B cell (primary cell): ENCODE measurements around the gene TARP.

Experiments used
- ATAC-seq: fragments of 200-7000 bp; cut with Tn5 transposase; one replicate; pipeline ENCODE4 v1.10.0; 2021; ENCODE audit warnings: low read depth, mild to moderate bottlenecking, moderate number of reproducible peaks, moderate library complexity
- CTCF ChIA-PET: fragments of 350-600 bp; sonication (Branson Sonifier 250); formaldehyde crosslinking; loops from one replicate; lab custom pipeline; 2021; ENCODE audit warnings: antibody characterized with exemption, inconsistent platforms; lab: Charles Lee
- POLR2A ChIA-PET: fragments of 350-600 bp; sonication (Branson Sonifier 250); formaldehyde crosslinking; loops from one replicate; lab custom pipeline; 2021; ENCODE audit warnings: antibody characterized with exemption; lab: Charles Lee
- DNase-seq: peaks from one replicate; pipeline ENCODE4 v3.0.0; 2013
- H2AFZ ChIP-seq: 2 replicates; pipeline ENCODE4 v1.6.1; 2012; ENCODE audit warnings: mild to moderate bottlenecking, low read depth, low read length; ENCODE audit not compliant: insufficient read depth, poor library complexity, severe bottlenecking
- H3K27ac ChIP-seq, 2 donors: 1 replicate in 1 of 2; 2 replicates in 1 of 2; pipeline ENCODE4 v1.5.1; 2012 to 2013; ENCODE audit warnings: low read length in 2 of 2, mild to moderate bottlenecking in 2 of 2, moderate library complexity in 1 of 2
- H3K27me3 ChIP-seq, 4 experiments: fragments of 200-600 bp in 1 of 4; sonication (generic) in 1 of 4; replicated peaks in 1 of 4; 1 replicate in 2 of 4; 2 replicates in 2 of 4; pipeline versions ENCODE4 v1.6.1 to v1.7.0; 2013 to 2016; ENCODE audit warnings: low read length in 3 of 4, mild to moderate bottlenecking in 2 of 4, mixed read lengths in 1 of 4, moderate library complexity in 1 of 4; ENCODE audit not compliant: insufficient read depth in 4 of 4, control insufficient read depth in 3 of 4; ENCODE audit errors: control extremely low read depth in 1 of 4
- H3K36me3 ChIP-seq, 2 experiments: replicated peaks in 1 of 2; 1 replicate in 1 of 2; 2 replicates in 1 of 2; pipeline versions ENCODE4 v1.6.1 to v1.7.1; 2013; ENCODE audit warnings: low read length in 1 of 2; ENCODE audit not compliant: insufficient read depth in 2 of 2, control insufficient read depth in 1 of 2; ENCODE audit errors: control extremely low read depth in 1 of 2, extremely low read depth in 1 of 2
- H3K4me1 ChIP-seq, 2 donors: fragments of 200-600 bp in 1 of 2; sonication (generic) in 1 of 2; 1 replicate in 1 of 2; 2 replicates in 1 of 2; pipeline versions ENCODE4 v1.5.1 to v1.6.1; 2013 to 2017; ENCODE audit warnings: low read length in 2 of 2; ENCODE audit not compliant: control insufficient read depth in 2 of 2, insufficient read depth in 2 of 2
- H3K4me2 ChIP-seq: replicated peaks from 2 replicates; pipeline ENCODE3; 2012; ENCODE audit warnings: mild to moderate bottlenecking, low read depth, low read length; ENCODE audit not compliant: poor library complexity, severe bottlenecking
- H3K4me3 ChIP-seq, 5 experiments: fragments of 200-600 bp in 1 of 5; sonication (generic) in 1 of 5; 1 replicate in 3 of 5; 2 replicates in 2 of 5; pipeline versions ENCODE4 v1.5.1 to v1.7.0; 2011 to 2016; ENCODE audit warnings: low read length in 4 of 5, mild to moderate bottlenecking in 4 of 5, low read depth in 2 of 5, control low read depth in 1 of 5, moderate library complexity in 1 of 5; ENCODE audit not compliant: insufficient read depth in 1 of 5; ENCODE audit errors: control extremely low read depth in 1 of 5, extremely low read depth in 1 of 5
- H3K79me2 ChIP-seq: fragments of 200-600 bp; sonication (generic); one replicate; pipeline ENCODE4 v1.6.0; 2016; ENCODE audit warnings: low read length; ENCODE audit not compliant: control insufficient read depth, insufficient read depth
- H3K9ac ChIP-seq: fragments of 200-600 bp; sonication (generic); 2 replicates; pipeline ENCODE4 v1.6.1; 2017; ENCODE audit warnings: mild to moderate bottlenecking, low read length, moderate library complexity
- H3K9me3 ChIP-seq, 3 donors: one replicate each; pipeline versions ENCODE4 v1.6.1 to v1.7.1; 2013; ENCODE audit warnings: low read length in 2 of 3; ENCODE audit not compliant: control insufficient read depth in 2 of 3, insufficient read depth in 1 of 3; ENCODE audit errors: control extremely low read depth in 1 of 3
- H4K20me1 ChIP-seq: 2 replicates; pipeline ENCODE4 v1.6.0; 2012; ENCODE audit warnings: mild to moderate bottlenecking, low read length; ENCODE audit not compliant: insufficient read depth, control insufficient read depth, poor library complexity, severe bottlenecking
- H3K27ac Mint-ChIP-seq: one replicate; pipeline ENCODE4 v1.8.0; 2021; ENCODE audit warnings: mixed read lengths
- H3K27me3 Mint-ChIP-seq: one replicate; pipeline ENCODE4 v1.8.0; 2021; ENCODE audit warnings: mixed read lengths
- H3K4me1 Mint-ChIP-seq: one replicate; pipeline ENCODE4 v1.8.0; 2021; ENCODE audit warnings: mixed read lengths
- H3K4me3 Mint-ChIP-seq: one replicate; pipeline ENCODE4 v1.8.0; 2021; ENCODE audit warnings: mixed read lengths
- H3K9me3 Mint-ChIP-seq: one replicate; pipeline ENCODE4 v1.8.0; 2022; ENCODE audit warnings: mixed read lengths; ENCODE audit not compliant: insufficient read depth
- EZH2 ChIP-seq: IDR thresholded peaks from 2 replicates; pipeline ENCODE4 v1.6.1; 2012; ENCODE audit warnings: borderline replicate concordance, low read depth, mild to moderate bottlenecking, moderate library complexity, low read length; ENCODE audit not compliant: insufficient read depth, poor library complexity, severe bottlenecking
- WGBS: methylation state at CpG from one replicate; pipeline ENCODE4 v1.1.5; 2013; ENCODE audit warnings: missing lambda C conversion rate; ENCODE audit not compliant: insufficient coverage; 5-methylcytosine and 5-hydroxymethylcytosine counted together
- intact Hi-C: fragments of 100-400 bp; cut with micrococcal nuclease; formaldehyde crosslinking; loops from one replicate; pipeline ENCODE4 v1.10.0; 2022
- TF ChIP-seq, protein P1 (sequence below): fragments of 200-600 bp; IDR thresholded peaks from one replicate; pipeline ENCODE4 v1.8.0; 2022; ENCODE audit warnings: antibody characterized with exemption, mild to moderate bottlenecking

Gene TARP

DNA sequence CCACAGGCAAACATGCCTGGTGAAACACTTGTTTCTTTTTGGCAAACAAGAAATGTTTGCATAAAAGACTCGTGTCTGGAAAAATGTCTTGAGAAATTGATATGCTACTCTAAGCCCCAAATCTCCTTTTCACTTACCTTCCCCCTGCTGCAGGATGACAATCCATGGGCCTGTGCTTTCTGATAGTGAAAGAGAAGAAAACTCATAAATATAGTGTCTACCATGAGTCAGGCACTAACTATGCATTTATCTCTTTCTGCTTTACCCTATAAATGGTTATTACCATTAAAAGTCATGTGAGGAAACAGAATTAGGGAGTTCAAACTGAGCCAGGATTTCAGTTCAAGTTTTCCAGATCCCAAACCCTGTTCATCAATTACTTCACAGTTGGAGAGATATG lies 6.6 kb upstream of the TARP start:
- no peaks in the 10 kb centered on the region for H3K4me1 Mint-ChIP-seq
- H3K27me3 ChIP-seq, result peaks cover 0 to 3% (median 0%) of the 10 kb centered on the region in 4 experiments
- H3K79me2 ChIP-seq, result no peaks in the 10 kb centered on the region
- H3K27me3 Mint-ChIP-seq, result peaks cover 21% of the 10 kb centered on the region
- H3K36me3 ChIP-seq, result no peaks in the 10 kb centered on the region
- ATAC-seq (no peak), DNase-seq (no peak)
- H3K9me3 ChIP-seq, result no peaks in the 10 kb centered on the region
- H3K9ac ChIP-seq, result no peak overlapping the region
- intact Hi-C loops, result no loop called here
- no peak overlapping the region for H2AFZ ChIP-seq
- H3K4me1 ChIP-seq, result no peaks in the 10 kb centered on the region
- TF ChIP-seq EZH2, result no peak
- TF ChIP-seq, protein P1, sequence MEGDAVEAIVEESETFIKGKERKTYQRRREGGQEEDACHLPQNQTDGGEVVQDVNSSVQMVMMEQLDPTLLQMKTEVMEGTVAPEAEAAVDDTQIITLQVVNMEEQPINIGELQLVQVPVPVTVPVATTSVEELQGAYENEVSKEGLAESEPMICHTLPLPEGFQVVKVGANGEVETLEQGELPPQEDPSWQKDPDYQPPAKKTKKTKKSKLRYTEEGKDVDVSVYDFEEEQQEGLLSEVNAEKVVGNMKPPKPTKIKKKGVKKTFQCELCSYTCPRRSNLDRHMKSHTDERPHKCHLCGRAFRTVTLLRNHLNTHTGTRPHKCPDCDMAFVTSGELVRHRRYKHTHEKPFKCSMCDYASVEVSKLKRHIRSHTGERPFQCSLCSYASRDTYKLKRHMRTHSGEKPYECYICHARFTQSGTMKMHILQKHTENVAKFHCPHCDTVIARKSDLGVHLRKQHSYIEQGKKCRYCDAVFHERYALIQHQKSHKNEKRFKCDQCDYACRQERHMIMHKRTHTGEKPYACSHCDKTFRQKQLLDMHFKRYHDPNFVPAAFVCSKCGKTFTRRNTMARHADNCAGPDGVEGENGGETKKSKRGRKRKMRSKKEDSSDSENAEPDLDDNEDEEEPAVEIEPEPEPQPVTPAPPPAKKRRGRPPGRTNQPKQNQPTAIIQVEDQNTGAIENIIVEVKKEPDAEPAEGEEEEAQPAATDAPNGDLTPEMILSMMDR, result no peak
- no peak overlapping the region for H3K4me2 ChIP-seq
- H4K20me1 ChIP-seq, result no peaks in the 10 kb centered on the region
- H3K27ac Mint-ChIP-seq, result no peak overlapping the region
- ChIA-PET CTCF (no interaction called here), POLR2A (no interaction called here)
- H3K27ac ChIP-seq, result no peak overlapping the region
- H3K4me3 ChIP-seq, result no peak overlapping the region
- WGBS, result no CpG with 5 or more reads among the region's 1 CpG
- no peaks in the 10 kb centered on the region for H3K9me3 Mint-ChIP-seq
- no peak overlapping the region for H3K4me3 Mint-ChIP-seq

DNA sequence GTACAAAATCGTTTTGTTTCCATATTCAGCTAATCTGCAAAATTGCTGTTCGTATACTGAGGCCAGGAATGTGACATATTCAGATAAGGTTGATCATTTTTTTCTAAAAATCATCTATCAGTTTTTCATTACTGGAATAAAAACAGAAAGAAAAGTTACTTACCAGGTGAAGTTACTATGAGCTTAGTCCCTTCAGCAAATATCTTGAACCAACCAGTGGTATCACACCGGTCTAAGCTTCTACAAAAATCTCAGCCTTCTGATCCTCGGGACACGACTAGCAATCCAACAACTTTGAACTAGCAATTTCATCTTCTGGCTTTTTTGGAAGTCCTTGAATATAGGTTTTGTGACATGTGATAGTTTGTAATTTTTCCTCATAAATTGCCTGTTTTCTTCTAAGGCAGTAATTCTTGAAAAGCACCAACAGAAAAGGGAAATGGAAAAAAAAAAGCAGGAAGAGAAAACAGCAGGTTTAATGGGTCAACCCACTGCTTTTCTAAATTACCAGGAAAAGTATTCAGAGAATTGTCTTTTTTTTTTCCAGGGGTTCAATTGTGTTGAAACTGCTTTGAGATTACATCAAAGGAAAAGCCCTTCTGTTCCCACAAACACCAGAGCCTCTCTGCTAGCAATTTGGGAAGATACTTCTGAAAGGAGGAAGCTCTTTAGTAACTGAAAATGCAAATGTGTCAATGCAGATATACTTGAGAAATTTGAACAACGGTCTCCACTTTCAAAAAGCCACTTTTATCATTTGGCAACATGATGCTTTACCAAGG lies 2.9 kb upstream of the TARP start:
- H3K27ac ChIP-seq, result no peak overlapping the region
- WGBS, result 100% methylated on average over 1 of the region's 6 CpGs
- H3K4me1 ChIP-seq, result no peaks in the 10 kb centered on the region
- no peaks in the 10 kb centered on the region for H4K20me1 ChIP-seq
- ATAC-seq, result no peak
- intact Hi-C loops, result no loop called here
- H3K4me3 Mint-ChIP-seq, result no peak overlapping the region
- H3K79me2 ChIP-seq, result no peaks in the 10 kb centered on the region
- TF ChIP-seq, protein P1, result no peak
- no peak for TF ChIP-seq EZH2
- ChIA-PET CTCF (no interaction called here), POLR2A (no interaction called here)
- no peak overlapping the region for H3K4me3 ChIP-seq
- no peak overlapping the region for H3K9ac ChIP-seq
- no peak overlapping the region for H3K4me2 ChIP-seq
- H3K27ac Mint-ChIP-seq, result no peak overlapping the region
- H3K4me1 Mint-ChIP-seq, result no peaks in the 10 kb centered on the region
- H3K27me3 ChIP-seq, result no peaks in the 10 kb centered on the region
- no peak for DNase-seq
- H3K9me3 Mint-ChIP-seq, result no peaks in the 10 kb centered on the region
- no peaks in the 10 kb centered on the region for H3K9me3 ChIP-seq
- peaks cover 3% of the 10 kb centered on the region for H3K27me3 Mint-ChIP-seq
- no peaks in the 10 kb centered on the region for H3K36me3 ChIP-seq
- no peak overlapping the region for H2AFZ ChIP-seq
